Hepatocyte (in vitro differentiated cells): Measurements from ENCODE around the gene SOCS3. TPM values are rescaled to one million over a fixed set of nuclear protein-coding genes. Genes with fewer than 3 reads are reported as not detected.

Experiments
- DNase-seq: peaks from one replicate; pipeline ENCODE4 v3.0.0-alpha.2; 2016; ENCODE audit warnings: low spot score
- H2AFZ ChIP-seq: fragments of 200-600 bp; sonication (generic); 2 replicates; pipeline ENCODE4 v1.6.0; 2016; ENCODE audit warnings: antibody characterized with exemption, mild to moderate bottlenecking
- H3K27ac ChIP-seq: fragments of 200-600 bp; sonication (generic); 2 replicates; pipeline ENCODE4 v1.5.1; 2016; ENCODE audit warnings: mild to moderate bottlenecking
- H3K27me3 ChIP-seq: fragments of 200-600 bp; sonication (generic); 2 replicates; pipeline ENCODE4 v1.6.1; 2016
- H3K36me3 ChIP-seq: fragments of 200-600 bp; sonication (generic); replicated peaks from 2 replicates; pipeline ENCODE4 v1.5.1; 2016; ENCODE audit warnings: low read depth; ENCODE audit not compliant: insufficient read depth
- H3K4me1 ChIP-seq: fragments of 200-600 bp; sonication (generic); 2 replicates; pipeline ENCODE4 v1.5.1; 2016; ENCODE audit warnings: mild to moderate bottlenecking, moderate library complexity; ENCODE audit not compliant: insufficient read depth
- H3K4me2 ChIP-seq: fragments of 200-600 bp; sonication (generic); 2 replicates; pipeline ENCODE4 v1.6.0; 2016
- H3K4me3 ChIP-seq: fragments of 200-600 bp; sonication (generic); 2 replicates; pipeline ENCODE4 v1.5.1; 2016; ENCODE audit warnings: mild to moderate bottlenecking
- H3K79me2 ChIP-seq: fragments of 200-600 bp; sonication (generic); 2 replicates; pipeline ENCODE4 v1.6.0; 2017; ENCODE audit warnings: mild to moderate bottlenecking
- H3K9me2 ChIP-seq: fragments of 200-600 bp; sonication (generic); replicated peaks from 2 replicates; pipeline ENCODE4 v1.6.0; 2017; ENCODE audit warnings: mild to moderate bottlenecking; ENCODE audit not compliant: insufficient read depth
- H3K9me3 ChIP-seq: fragments of 200-600 bp; sonication (generic); 2 replicates; pipeline ENCODE4 v1.5.1; 2016; ENCODE audit warnings: low read depth, mild to moderate bottlenecking
- H4K20me1 ChIP-seq: fragments of 200-600 bp; sonication (generic); 2 replicates; pipeline ENCODE4 v1.6.0; 2016; ENCODE audit warnings: mild to moderate bottlenecking; ENCODE audit not compliant: insufficient read depth, poor library complexity, severe bottlenecking
- EZH2 ChIP-seq: fragments of 200-600 bp; sonication (generic); IDR thresholded peaks from 2 replicates; pipeline ENCODE4 v1.6.1; 2016; ENCODE audit warnings: antibody characterized with exemption, mild to moderate bottlenecking, borderline replicate concordance
- EZH2phosphoT487 ChIP-seq: fragments of 200-600 bp; sonication (generic); IDR thresholded peaks from one replicate; pipeline ENCODE4 v1.6.1; 2018; ENCODE audit warnings: antibody characterized with exemption, mild to moderate bottlenecking, low read depth, moderate library complexity; ENCODE audit not compliant: unreplicated experiment, severe bottlenecking
- WGBS: methylation state at CpG from one replicate; pipeline ENCODE4 v1.1.6; 2016; ENCODE audit warnings: low lambda C conversion rate; ENCODE audit errors: missing lambda C conversion rate; 5-methylcytosine and 5-hydroxymethylcytosine counted together
- polyA plus RNA-seq: library from polyadenylated mRNA; unstranded; fragments of >200 nt; fragmentation: Nextera tagmentation; extraction: Ambion mirVana; gene quantifications from 2 replicates; pipeline ENCODE4 v1.2.1, GENCODE V29; 2016
- total RNA-seq: library from RNA; depleted of rRNA; stranded (reverse); fragments of >200 nt; gene quantifications from 2 replicates; pipeline ENCODE4 v1.2.3, GENCODE V29; 2014
- TF ChIP-seq, protein P1 (sequence below): fragments of 200-600 bp; sonication (generic); IDR thresholded peaks from 2 replicates; pipeline ENCODE4 v1.5.1; 2016; ENCODE audit warnings: antibody characterized with exemption, mild to moderate bottlenecking; ENCODE audit not compliant: poor library complexity

Gene SOCS3
- total and polyA plus RNA-seq, 2 experiments from 2014 or later: 172 to 181 TPM

DNA sequence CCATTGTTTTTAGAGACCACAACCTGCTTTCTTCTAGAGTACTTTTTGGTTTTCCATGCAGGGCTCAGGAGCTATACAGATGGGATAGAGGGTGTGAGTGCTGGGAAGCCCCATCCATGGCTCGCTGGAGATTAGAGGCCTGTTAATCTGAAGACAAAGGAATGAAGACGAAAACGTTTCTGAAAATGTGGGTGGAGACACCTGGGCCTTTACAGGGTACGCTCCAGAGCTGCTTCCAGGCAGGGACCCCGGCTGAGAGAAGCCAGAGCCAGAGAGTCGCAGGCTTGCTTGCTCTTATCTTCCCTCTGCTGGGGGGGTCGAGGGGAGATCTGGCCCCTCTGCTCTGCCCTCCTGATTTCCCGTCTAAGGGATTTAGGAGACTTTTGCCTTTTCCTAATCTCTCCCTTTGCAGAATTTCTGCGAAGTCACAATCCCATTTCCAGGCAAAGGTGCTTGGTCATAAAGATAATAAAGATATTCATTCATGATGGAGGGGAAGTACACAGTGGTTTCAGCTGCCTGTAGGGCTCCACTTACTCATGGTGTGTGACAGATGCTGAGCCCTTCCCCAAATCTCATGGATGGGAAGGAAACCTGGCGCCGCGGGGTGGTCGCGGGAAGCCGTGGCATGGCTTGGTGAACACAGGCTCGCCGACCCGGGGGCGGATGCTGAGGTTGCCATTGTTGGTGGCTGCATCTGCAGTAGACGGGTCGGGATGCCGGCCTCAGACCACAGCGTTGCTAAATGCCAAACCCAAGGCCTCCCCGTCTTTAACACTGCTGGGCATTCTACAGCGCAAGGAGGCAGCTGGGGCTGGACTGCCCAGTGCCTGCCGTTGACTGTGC lies 4.8 kb upstream of the SOCS3 start:
- Histone ChIP-seq H3K27me3 (no peaks in the 10 kb centered on the region), H3K4me2 (peak overlapping the region; percentile 68), H3K36me3 (no peaks in the 10 kb centered on the region), H3K79me2 (peaks cover 1% of the 10 kb centered on the region), H3K9me2 (no peaks in the 10 kb centered on the region), H3K4me3 (no peak overlapping the region), H4K20me1 (peaks cover 1% of the 10 kb centered on the region), H3K4me1 (peaks cover 36% of the 10 kb centered on the region), H2AFZ (no peak overlapping the region), H3K27ac (peak overlapping the region; percentile 96), H3K9me3 (no peaks in the 10 kb centered on the region)
- TF ChIP-seq, protein P1, sequence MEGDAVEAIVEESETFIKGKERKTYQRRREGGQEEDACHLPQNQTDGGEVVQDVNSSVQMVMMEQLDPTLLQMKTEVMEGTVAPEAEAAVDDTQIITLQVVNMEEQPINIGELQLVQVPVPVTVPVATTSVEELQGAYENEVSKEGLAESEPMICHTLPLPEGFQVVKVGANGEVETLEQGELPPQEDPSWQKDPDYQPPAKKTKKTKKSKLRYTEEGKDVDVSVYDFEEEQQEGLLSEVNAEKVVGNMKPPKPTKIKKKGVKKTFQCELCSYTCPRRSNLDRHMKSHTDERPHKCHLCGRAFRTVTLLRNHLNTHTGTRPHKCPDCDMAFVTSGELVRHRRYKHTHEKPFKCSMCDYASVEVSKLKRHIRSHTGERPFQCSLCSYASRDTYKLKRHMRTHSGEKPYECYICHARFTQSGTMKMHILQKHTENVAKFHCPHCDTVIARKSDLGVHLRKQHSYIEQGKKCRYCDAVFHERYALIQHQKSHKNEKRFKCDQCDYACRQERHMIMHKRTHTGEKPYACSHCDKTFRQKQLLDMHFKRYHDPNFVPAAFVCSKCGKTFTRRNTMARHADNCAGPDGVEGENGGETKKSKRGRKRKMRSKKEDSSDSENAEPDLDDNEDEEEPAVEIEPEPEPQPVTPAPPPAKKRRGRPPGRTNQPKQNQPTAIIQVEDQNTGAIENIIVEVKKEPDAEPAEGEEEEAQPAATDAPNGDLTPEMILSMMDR: no peak
- no peak for TF ChIP-seq EZH2
- TF ChIP-seq EZH2phosphoT487: no peak
- 48% methylated on average over 26 of the region's 26 CpGs for WGBS
- no peak for DNase-seq

DNA sequence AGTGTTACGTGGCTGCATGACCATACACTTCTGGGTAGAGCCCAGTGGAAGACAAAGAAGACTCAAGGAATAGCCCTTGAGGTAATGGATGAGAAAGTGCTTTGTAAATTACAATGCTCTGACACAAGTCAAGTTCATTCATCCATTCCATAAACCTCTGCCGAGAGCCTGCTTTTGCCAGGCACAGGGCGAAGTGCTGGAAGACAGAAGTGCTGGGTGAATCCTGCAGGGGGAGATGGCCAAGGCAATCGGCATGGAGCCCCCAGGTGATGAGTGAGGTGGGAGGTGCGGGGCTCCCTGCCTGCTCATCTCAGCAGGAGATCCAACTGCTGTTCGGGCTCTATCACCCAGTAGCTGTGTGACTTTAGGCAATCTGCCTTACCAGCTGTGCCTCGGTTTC lies 2.8 kb upstream of the SOCS3 start:
- no peak overlapping the region for H2AFZ ChIP-seq
- H4K20me1 ChIP-seq: peaks cover 21% of the 10 kb centered on the region
- no peak overlapping the region for H3K4me2 ChIP-seq
- no peaks in the 10 kb centered on the region for H3K9me3 ChIP-seq
- 86% methylated on average over 7 of the region's 7 CpGs for WGBS
- H3K4me1 ChIP-seq: peaks cover 40% of the 10 kb centered on the region
- no peaks in the 10 kb centered on the region for H3K27me3 ChIP-seq
- peaks cover 21% of the 10 kb centered on the region for H3K79me2 ChIP-seq
- H3K27ac ChIP-seq: no peak overlapping the region
- no peak overlapping the region for H3K4me3 ChIP-seq
- no peaks in the 10 kb centered on the region for H3K36me3 ChIP-seq
- TF ChIP-seq EZH2 (no peak), EZH2phosphoT487 (no peak)
- TF ChIP-seq, protein P1: no peak
- H3K9me2 ChIP-seq: no peaks in the 10 kb centered on the region
- no peak for DNase-seq

GRCh38 chr17:78362232-78362631 lies 2.4 kb upstream of the SOCS3 start:
- H3K4me2 ChIP-seq: no peak overlapping the region
- H2AFZ ChIP-seq: no peak overlapping the region
- no peaks in the 10 kb centered on the region for H3K27me3 ChIP-seq
- 100% methylated on average over 5 of the region's 5 CpGs for WGBS
- peaks cover 26% of the 10 kb centered on the region for H4K20me1 ChIP-seq
- H3K79me2 ChIP-seq: peaks cover 25% of the 10 kb centered on the region
- no peak for DNase-seq
- no peak overlapping the region for H3K27ac ChIP-seq
- no peaks in the 10 kb centered on the region for H3K9me3 ChIP-seq
- TF ChIP-seq, protein P1: no peak
- TF ChIP-seq EZH2: no peak
- no peak for TF ChIP-seq EZH2phosphoT487
- no peaks in the 10 kb centered on the region for H3K36me3 ChIP-seq
- no peaks in the 10 kb centered on the region for H3K9me2 ChIP-seq
- H3K4me1 ChIP-seq: peaks cover 43% of the 10 kb centered on the region
- H3K4me3 ChIP-seq: no peak overlapping the region
